ENCODE data around the gene CCDC88C.
A peak's percentile ranks its signal among the peaks of the same experiment; 100 is the strongest.

The CCDC88C gene

GRCh38 chr14:91289464-91289863, 128.2 kb downstream of the CCDC88C start:
- DNase-seq (ENCODE audit: low spot score) = no peak
- Mint-ChIP-seq H3K36me3 (ENCODE audit: low read depth) (peaks cover 77% of the 10 kb centered on the region), H3K27me3 (ENCODE audit: low read depth) (no peaks in the 10 kb centered on the region), H3K9me3 (no peaks in the 10 kb centered on the region), H3K27ac (no peak overlapping the region), H3K4me3 (no peak overlapping the region), H3K4me1 (ENCODE audit: low read depth) (peaks cover 13% of the 10 kb centered on the region)

GRCh38 chr14:91288876-91289275, 128.7 kb downstream of the CCDC88C start:
- H3K4me1 Mint-ChIP-seq (ENCODE audit: low read depth) = peaks cover 13% of the 10 kb centered on the region
- no peak overlapping the region for H3K4me3 Mint-ChIP-seq
- no peak overlapping the region for H3K27ac Mint-ChIP-seq
- H3K27me3 Mint-ChIP-seq (ENCODE audit: low read depth) = no peaks in the 10 kb centered on the region
- no peak for DNase-seq (ENCODE audit: low spot score)
- H3K9me3 Mint-ChIP-seq = no peaks in the 10 kb centered on the region
- peaks cover 76% of the 10 kb centered on the region for H3K36me3 Mint-ChIP-seq (ENCODE audit: low read depth)

GRCh38 chr14:91286530-91286937, 131.1 kb downstream of the CCDC88C start:
- peaks cover 14% of the 10 kb centered on the region for H3K4me1 Mint-ChIP-seq (ENCODE audit: low read depth)
- H3K9me3 Mint-ChIP-seq = no peaks in the 10 kb centered on the region
- no peak overlapping the region for H3K4me3 Mint-ChIP-seq
- peak overlapping the region; percentile 66 for H3K27ac Mint-ChIP-seq
- H3K27me3 Mint-ChIP-seq (ENCODE audit: low read depth) = no peaks in the 10 kb centered on the region
- peaks cover 74% of the 10 kb centered on the region for H3K36me3 Mint-ChIP-seq (ENCODE audit: low read depth)
- DNase-seq (ENCODE audit: low spot score) = peak; percentile 61

- peaks cover 71% of the 10 kb centered on the region for H3K36me3 Mint-ChIP-seq (ENCODE audit: low read depth)
- H3K27ac Mint-ChIP-seq = peak overlapping the region; percentile 62
- H3K9me3 Mint-ChIP-seq = no peaks in the 10 kb centered on the region
Measured at GRCh38 chr14:91284791-91285548, 132.7 kb downstream of the CCDC88C start.

GRCh38 chr14:91284146-91284790, 133.4 kb downstream of the CCDC88C start:
- Mint-ChIP-seq H3K4me1 (ENCODE audit: low read depth) (peaks cover 14% of the 10 kb centered on the region), H3K36me3 (ENCODE audit: low read depth) (peaks cover 70% of the 10 kb centered on the region), H3K27me3 (ENCODE audit: low read depth) (no peaks in the 10 kb centered on the region), H3K27ac (peak overlapping the region; percentile 39), H3K4me3 (no peak overlapping the region), H3K9me3 (no peaks in the 10 kb centered on the region)
- DNase-seq (ENCODE audit: low spot score) = no peak

More at GRCh38 chr14:91284791-91285548, 132.7 kb downstream of the CCDC88C start:
- Mint-ChIP-seq H3K4me1 (ENCODE audit: low read depth) (peaks cover 14% of the 10 kb centered on the region), H3K4me3 (no peak overlapping the region), H3K27me3 (ENCODE audit: low read depth) (no peaks in the 10 kb centered on the region)
- no peak for DNase-seq (ENCODE audit: low spot score)

DNA sequence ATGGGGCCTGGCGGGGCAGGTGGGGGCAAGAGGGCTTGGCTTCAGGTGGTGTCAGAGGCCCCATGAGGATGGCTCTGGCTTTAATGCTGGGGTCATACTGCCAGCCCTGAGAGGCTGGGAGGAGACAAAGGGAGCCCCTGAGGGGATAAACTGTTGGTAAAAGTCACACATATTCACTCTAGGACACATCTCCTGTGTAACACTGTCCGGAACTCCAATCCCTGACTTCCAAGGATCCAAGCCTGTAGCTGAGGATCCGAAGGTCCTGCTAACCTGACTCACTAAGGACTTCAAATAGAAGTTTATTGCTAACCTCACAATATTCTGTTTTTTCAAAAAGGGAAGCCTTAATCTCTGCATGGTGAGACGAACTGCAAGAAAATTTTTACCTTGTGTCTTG, 134.0 kb downstream of the CCDC88C start:
- Mint-ChIP-seq H3K9me3 (no peaks in the 10 kb centered on the region), H3K4me1 (ENCODE audit: low read depth) (peaks cover 14% of the 10 kb centered on the region), H3K36me3 (ENCODE audit: low read depth) (peaks cover 69% of the 10 kb centered on the region), H3K27me3 (ENCODE audit: low read depth) (no peaks in the 10 kb centered on the region), H3K27ac (peak overlapping the region; percentile 60), H3K4me3 (no peak overlapping the region)
- DNase-seq (ENCODE audit: low spot score) = no peak

DNA sequence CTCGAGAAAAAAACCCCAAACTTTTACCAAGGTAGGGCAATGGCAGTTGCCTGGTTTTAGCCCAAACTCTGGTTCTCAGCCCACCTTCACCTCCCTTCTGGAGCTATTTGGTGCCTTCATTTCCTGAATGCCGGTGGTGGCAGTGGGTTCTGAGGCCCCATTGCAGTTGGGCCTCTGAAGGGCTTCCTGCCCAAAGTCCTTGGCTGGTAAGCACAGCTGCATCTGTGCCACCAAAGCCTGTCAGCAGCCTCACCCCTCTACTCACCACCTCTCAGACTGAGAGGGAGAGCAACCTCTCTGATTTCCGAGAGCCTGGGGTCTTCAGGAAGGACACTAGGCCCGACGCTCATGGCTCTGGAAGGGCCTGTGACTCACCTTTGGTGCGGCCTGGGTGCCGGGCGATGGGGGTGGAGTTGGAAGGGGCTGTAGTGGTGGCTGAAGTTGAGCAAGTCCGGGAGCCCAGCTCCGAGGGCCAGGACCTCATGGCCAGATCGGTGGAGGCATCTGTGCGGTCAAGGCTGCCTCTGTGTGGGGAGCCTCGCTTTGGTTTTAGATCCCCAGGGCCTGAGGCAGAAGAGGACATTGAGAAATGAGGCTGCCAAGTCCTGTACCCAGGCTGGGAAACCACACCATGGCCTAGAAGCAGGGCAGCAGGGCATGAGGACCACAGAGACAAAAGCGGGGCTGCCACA, 134.5 kb downstream of the CCDC88C start:
- H3K27me3 Mint-ChIP-seq (ENCODE audit: low read depth) = no peaks in the 10 kb centered on the region
- H3K4me3 Mint-ChIP-seq = no peak overlapping the region
- peaks cover 70% of the 10 kb centered on the region for H3K36me3 Mint-ChIP-seq (ENCODE audit: low read depth)
- DNase-seq (ENCODE audit: low spot score) = no peak
- H3K27ac Mint-ChIP-seq = peak overlapping the region; percentile 60
- H3K4me1 Mint-ChIP-seq (ENCODE audit: low read depth) = peaks cover 14% of the 10 kb centered on the region
- H3K9me3 Mint-ChIP-seq = no peaks in the 10 kb centered on the region

GRCh38 chr14:91281346-91281745, 136.3 kb downstream of the CCDC88C start:
- H3K4me3 Mint-ChIP-seq = no peak overlapping the region
- peak overlapping the region; percentile 36 for H3K27ac Mint-ChIP-seq
- no peaks in the 10 kb centered on the region for H3K9me3 Mint-ChIP-seq
- no peaks in the 10 kb centered on the region for H3K27me3 Mint-ChIP-seq (ENCODE audit: low read depth)
- H3K36me3 Mint-ChIP-seq (ENCODE audit: low read depth) = peaks cover 76% of the 10 kb centered on the region
- peaks cover 12% of the 10 kb centered on the region for H3K4me1 Mint-ChIP-seq (ENCODE audit: low read depth)
- no peak for DNase-seq (ENCODE audit: low spot score)

DNA sequence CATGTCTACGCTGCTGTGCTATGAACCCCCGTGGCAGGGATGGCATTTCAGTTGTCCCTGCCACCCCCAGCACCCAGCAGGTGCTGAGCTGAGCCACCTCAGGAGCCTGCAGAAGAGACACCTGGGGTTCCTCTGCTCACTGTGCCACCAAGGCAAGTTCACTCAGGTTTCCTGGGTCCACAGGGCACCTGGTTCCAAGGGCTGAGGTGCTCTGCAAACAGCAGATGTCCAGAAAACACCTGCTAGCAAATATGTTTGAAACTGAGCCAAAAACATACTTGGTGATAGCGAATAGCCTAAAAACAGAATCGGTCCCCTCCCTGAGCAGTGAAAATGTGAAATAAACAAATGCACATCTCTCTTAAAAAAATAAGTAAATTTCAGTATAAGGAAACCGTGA, 137.5 kb downstream of the CCDC88C start:
- Mint-ChIP-seq H3K36me3 (ENCODE audit: low read depth) (peaks cover 70% of the 10 kb centered on the region), H3K4me1 (ENCODE audit: low read depth) (peaks cover 4% of the 10 kb centered on the region), H3K9me3 (no peaks in the 10 kb centered on the region)

DNA sequence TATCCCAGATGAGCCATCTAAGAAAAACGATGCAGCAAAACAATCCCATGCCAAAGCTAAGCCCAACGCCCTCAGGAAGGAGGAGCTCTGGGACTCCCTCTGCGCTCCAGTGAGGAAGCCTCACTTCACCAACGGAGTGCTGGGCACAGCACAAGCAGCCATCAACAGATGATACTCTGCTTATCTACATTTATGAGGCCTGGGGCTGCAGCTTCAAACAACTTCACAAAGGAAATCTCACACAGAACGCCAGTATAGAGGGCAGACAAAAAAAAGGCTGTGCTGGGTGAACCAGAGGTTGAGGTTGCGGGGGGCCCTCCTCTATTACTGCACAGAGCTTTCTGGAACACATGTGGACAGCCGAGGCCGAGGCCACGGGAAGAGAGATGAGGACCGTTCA, 138.3 kb downstream of the CCDC88C start:
- Mint-ChIP-seq H3K27ac (no peak overlapping the region), H3K4me1 (ENCODE audit: low read depth) (peaks cover 4% of the 10 kb centered on the region), H3K36me3 (ENCODE audit: low read depth) (peaks cover 70% of the 10 kb centered on the region), H3K4me3 (no peak overlapping the region), H3K9me3 (no peaks in the 10 kb centered on the region), H3K27me3 (ENCODE audit: low read depth) (no peaks in the 10 kb centered on the region)
- no peak for DNase-seq (ENCODE audit: low spot score)

More for the DNA sequence above, 137.5 kb downstream of the CCDC88C start:
- DNase-seq (ENCODE audit: low spot score) = no peak
- no peak overlapping the region for H3K4me3 Mint-ChIP-seq
- H3K27me3 Mint-ChIP-seq (ENCODE audit: low read depth) = no peaks in the 10 kb centered on the region
- no peak overlapping the region for H3K27ac Mint-ChIP-seq

DNA sequence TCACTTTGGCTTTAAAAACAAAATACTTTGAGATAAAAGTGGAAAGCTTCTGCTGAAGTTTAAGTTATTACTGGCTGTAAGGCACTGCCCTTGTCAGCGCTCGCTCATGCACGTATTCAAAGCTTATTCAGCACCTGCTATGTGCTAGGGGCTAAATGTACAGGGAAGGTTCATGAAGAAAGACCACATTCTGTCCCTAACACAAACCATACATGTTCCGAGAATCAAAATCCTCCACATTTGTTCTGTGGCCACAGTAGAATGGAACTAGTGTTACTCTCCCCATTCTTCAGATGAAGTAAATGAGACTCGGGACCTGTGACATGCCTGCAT, 139.3 kb downstream of the CCDC88C start:
- H3K9me3 Mint-ChIP-seq = no peaks in the 10 kb centered on the region
- H3K27me3 Mint-ChIP-seq (ENCODE audit: low read depth) = no peaks in the 10 kb centered on the region
- no peak overlapping the region for H3K27ac Mint-ChIP-seq
- no peak for DNase-seq (ENCODE audit: low spot score)
- H3K36me3 Mint-ChIP-seq (ENCODE audit: low read depth) = peaks cover 69% of the 10 kb centered on the region
- H3K4me1 Mint-ChIP-seq (ENCODE audit: low read depth) = peaks cover 4% of the 10 kb centered on the region
- H3K4me3 Mint-ChIP-seq = no peak overlapping the region

GRCh38 chr14:91277546-91278382, 139.9 kb downstream of the CCDC88C start:
- Mint-ChIP-seq H3K4me1 (ENCODE audit: low read depth) (peaks cover under 1% of the 10 kb centered on the region), H3K36me3 (ENCODE audit: low read depth) (peaks cover 64% of the 10 kb centered on the region), H3K9me3 (no peaks in the 10 kb centered on the region), H3K27me3 (ENCODE audit: low read depth) (no peaks in the 10 kb centered on the region), H3K27ac (no peak overlapping the region), H3K4me3 (no peak overlapping the region)
- no peak for DNase-seq (ENCODE audit: low spot score)

DNA sequence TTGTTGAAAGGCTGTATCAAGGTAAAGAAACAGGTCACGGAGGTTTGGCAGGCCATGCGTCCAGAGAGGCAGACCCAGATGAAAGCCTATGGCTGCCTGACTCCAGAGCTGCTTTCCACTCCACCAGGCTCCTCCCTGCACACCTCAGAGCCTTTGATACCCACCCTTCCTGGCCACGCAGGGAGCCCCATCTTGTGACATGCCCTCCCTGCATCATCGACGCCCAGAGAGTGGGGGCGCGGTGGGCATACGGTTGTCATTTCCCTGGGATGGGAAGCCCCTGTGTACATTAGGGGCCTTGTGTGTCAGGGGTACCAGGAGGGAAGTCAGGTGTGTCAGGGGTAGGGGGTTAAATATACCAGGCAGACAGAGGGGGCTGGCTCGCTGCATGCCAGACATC, 142.8 kb downstream of the CCDC88C start:
- Mint-ChIP-seq H3K36me3 (ENCODE audit: low read depth) (peaks cover 55% of the 10 kb centered on the region), H3K27ac (no peak overlapping the region), H3K4me3 (no peak overlapping the region), H3K9me3 (no peaks in the 10 kb centered on the region), H3K27me3 (ENCODE audit: low read depth) (no peaks in the 10 kb centered on the region), H3K4me1 (ENCODE audit: low read depth) (no peaks in the 10 kb centered on the region)
- DNase-seq (ENCODE audit: low spot score) = no peak

Data from T-helper 2 cell treated with Interferon-gamma antibody and Interleukin-4, amounts not matched to agents 5 μg/mL and 100 μg/mL, for 36 hours (primary cell).